Activated B cell treated with CpG ODN at 0.5 μM for 24 hours (primary cell): ENCODE results near the gene TXNL4A. TPM values are rescaled to one million over a fixed set of nuclear protein-coding genes. Genes with fewer than 3 reads are reported as not detected.

Experiments
- ATAC-seq: fragments of 200-7000 bp; cut with Tn5 transposase; one replicate; pipeline ENCODE4 v1.10.0; 2021; ENCODE audit warnings: low read depth, mild to moderate bottlenecking, moderate library complexity
- CTCF ChIA-PET: fragments of 350-600 bp; sonication (Branson Sonifier 250); formaldehyde crosslinking; loops from one replicate; lab custom pipeline; 2021; ENCODE audit warnings: antibody characterized with exemption; lab: Charles Lee
- POLR2A ChIA-PET: fragments of 350-600 bp; sonication (Branson Sonifier 250); formaldehyde crosslinking; loops from one replicate; lab custom pipeline; 2021; ENCODE audit warnings: antibody characterized with exemption; lab: Charles Lee
- DNase-seq: peaks from one replicate; pipeline ENCODE4 v3.0.0; 2022
- H3K27ac Mint-ChIP-seq: one replicate; pipeline ENCODE4 v1.8.0; 2020; ENCODE audit warnings: mixed read lengths
- H3K27me3 Mint-ChIP-seq: one replicate; pipeline ENCODE4 v1.8.0; 2021; ENCODE audit warnings: mixed read lengths
- H3K36me3 Mint-ChIP-seq: one replicate; pipeline ENCODE4 v1.8.0; 2021; ENCODE audit warnings: low read depth, mixed read lengths
- H3K4me1 Mint-ChIP-seq: one replicate; pipeline ENCODE4 v1.8.0; 2021; ENCODE audit warnings: mixed read lengths
- H3K4me3 Mint-ChIP-seq: one replicate; pipeline ENCODE4 v1.8.0; 2020; ENCODE audit warnings: mild to moderate bottlenecking, mixed read lengths
- H3K9me3 Mint-ChIP-seq: one replicate; pipeline ENCODE4 v1.8.0; 2020; ENCODE audit warnings: mixed read lengths
- CTCF ChIP-seq: fragments of 200-600 bp; IDR thresholded peaks from one replicate; pipeline ENCODE4 v1.8.0; 2022; ENCODE audit warnings: antibody characterized with exemption, mild to moderate bottlenecking
- intact Hi-C: fragments of 100-400 bp; cut with micrococcal nuclease; formaldehyde crosslinking; loops from one replicate; pipeline ENCODE4 v1.15.1; 2024
- total RNA-seq: library from RNA; stranded (reverse); gene quantifications from 2 replicates; pipeline ENCODE4 v1.2.3, GENCODE V29; 2022

The TXNL4A gene
- total RNA-seq, 1 donor from 2014 or later, result 94.7 TPM

- no peak overlapping the region for H3K4me3 Mint-ChIP-seq
- no peak for TF ChIP-seq CTCF
- ATAC-seq, result no peak
- CTCF ChIA-PET, result no interaction called here
- POLR2A ChIA-PET, result no interaction called here
- peaks cover 98% of the 10 kb centered on the region for H3K36me3 Mint-ChIP-seq
- no peaks in the 10 kb centered on the region for H3K27me3 Mint-ChIP-seq
- peaks cover 26% of the 10 kb centered on the region for H3K9me3 Mint-ChIP-seq
- DNase-seq, result no peak
- no peak overlapping the region for H3K27ac Mint-ChIP-seq
- H3K4me1 Mint-ChIP-seq, result peaks cover 2% of the 10 kb centered on the region
- intact Hi-C loops, result no loop called here
Observed at GRCh38 chr18:79937103-79937860, 51.1 kb downstream of the TXNL4A start.

- Mint-ChIP-seq H3K27ac (no peak overlapping the region), H3K9me3 (peaks cover 29% of the 10 kb centered on the region), H3K27me3 (no peaks in the 10 kb centered on the region), H3K4me3 (no peak overlapping the region), H3K4me1 (peaks cover 2% of the 10 kb centered on the region), H3K36me3 (peaks cover 96% of the 10 kb centered on the region)
- CTCF ChIA-PET, result no interaction called here
- intact Hi-C loops, result no loop called here
- POLR2A ChIA-PET, result no interaction called here
- peak; percentile 4 for DNase-seq
- no peak for ATAC-seq
- no peak for TF ChIP-seq CTCF
Observed at GRCh38 chr18:79936641-79937040, 51.7 kb downstream of the TXNL4A start.

GRCh38 chr18:79935925-79936324 lies 52.4 kb downstream of the TXNL4A start:
- no peak overlapping the region for H3K4me3 Mint-ChIP-seq
- intact Hi-C loops, result no loop called here
- no peaks in the 10 kb centered on the region for H3K27me3 Mint-ChIP-seq
- no peak overlapping the region for H3K27ac Mint-ChIP-seq
- H3K36me3 Mint-ChIP-seq, result peaks cover 96% of the 10 kb centered on the region
- ChIA-PET POLR2A (no interaction called here), CTCF (no interaction called here)
- H3K9me3 Mint-ChIP-seq, result peaks cover 34% of the 10 kb centered on the region
- TF ChIP-seq CTCF, result no peak
- peaks cover 2% of the 10 kb centered on the region for H3K4me1 Mint-ChIP-seq
- DNase-seq, result no peak
- ATAC-seq, result no peak

- peaks cover 94% of the 10 kb centered on the region for H3K36me3 Mint-ChIP-seq
- peaks cover 2% of the 10 kb centered on the region for H3K4me1 Mint-ChIP-seq
- DNase-seq (no peak), ATAC-seq (no peak)
- POLR2A ChIA-PET, result no interaction called here
- H3K27me3 Mint-ChIP-seq, result no peaks in the 10 kb centered on the region
- TF ChIP-seq CTCF, result no peak
- H3K27ac Mint-ChIP-seq, result no peak overlapping the region
- CTCF ChIA-PET, result no interaction called here
- no peak overlapping the region for H3K4me3 Mint-ChIP-seq
- intact Hi-C loops, result no loop called here
- H3K9me3 Mint-ChIP-seq, result peaks cover 34% of the 10 kb centered on the region
Observed at GRCh38 chr18:79935499-79935898, 52.9 kb downstream of the TXNL4A start.

- ATAC-seq, result no peak
- POLR2A ChIA-PET, result no interaction called here
- H3K36me3 Mint-ChIP-seq, result peaks cover 92% of the 10 kb centered on the region
- CTCF ChIA-PET, result no interaction called here
- peaks cover 34% of the 10 kb centered on the region for H3K9me3 Mint-ChIP-seq
- TF ChIP-seq CTCF, result no peak
- no peak overlapping the region for H3K27ac Mint-ChIP-seq
- DNase-seq, result no peak
- peaks cover 2% of the 10 kb centered on the region for H3K4me1 Mint-ChIP-seq
- H3K27me3 Mint-ChIP-seq, result no peaks in the 10 kb centered on the region
- intact Hi-C loops, result no loop called here
- no peak overlapping the region for H3K4me3 Mint-ChIP-seq
Observed at GRCh38 chr18:79935098-79935480, 53.3 kb downstream of the TXNL4A start.
